ENCODE data around the gene ORM2. TPM values are rescaled to one million over a fixed set of nuclear protein-coding genes. Genes with fewer than 3 reads are reported as not detected.

Gene ORM2
- total and polyA plus RNA-seq, 2 of the 4 experiments (the other 2 are of a cell fraction), result not detected

DNA sequence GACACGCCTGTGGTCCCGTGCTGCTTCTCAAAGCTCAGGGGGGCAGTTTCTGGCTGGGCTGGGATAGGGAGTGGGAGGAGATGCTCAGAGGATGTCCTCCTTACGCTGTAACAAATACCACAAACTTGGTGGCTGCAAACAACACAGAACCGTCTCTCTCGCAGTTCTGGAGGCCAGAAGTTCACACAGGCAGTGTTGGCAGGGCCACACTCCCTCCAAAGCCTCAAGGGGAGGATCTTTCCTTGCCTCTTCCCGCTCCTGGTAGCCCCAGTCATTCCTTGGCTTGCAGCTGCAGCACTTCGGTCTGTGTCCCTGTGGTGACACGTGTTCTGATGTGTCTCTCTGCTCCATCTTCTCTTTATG, 17.2 kb upstream of the ORM2 start:
- no peak for TF ChIP-seq POLR2A (IDR thresholded peaks at IDR 0.05; ENCODE audit: low read depth, low read length)
- no peak for TF ChIP-seq MAZ (IDR thresholded peaks at IDR 0.05; ENCODE audit: borderline replicate concordance, low read depth, low read length)
- no peak for TF ChIP-seq BHLHE40 (IDR thresholded peaks at IDR 0.05; ENCODE audit: low read depth, low read length)
- TF ChIP-seq RFX5 (IDR thresholded peaks at IDR 0.05; ENCODE audit: low read depth, low read length), result no peak
- no peak for TF ChIP-seq CHD1 (IDR thresholded peaks at IDR 0.05; ENCODE audit: low read depth, low read length)
- TF ChIP-seq, protein P1, sequence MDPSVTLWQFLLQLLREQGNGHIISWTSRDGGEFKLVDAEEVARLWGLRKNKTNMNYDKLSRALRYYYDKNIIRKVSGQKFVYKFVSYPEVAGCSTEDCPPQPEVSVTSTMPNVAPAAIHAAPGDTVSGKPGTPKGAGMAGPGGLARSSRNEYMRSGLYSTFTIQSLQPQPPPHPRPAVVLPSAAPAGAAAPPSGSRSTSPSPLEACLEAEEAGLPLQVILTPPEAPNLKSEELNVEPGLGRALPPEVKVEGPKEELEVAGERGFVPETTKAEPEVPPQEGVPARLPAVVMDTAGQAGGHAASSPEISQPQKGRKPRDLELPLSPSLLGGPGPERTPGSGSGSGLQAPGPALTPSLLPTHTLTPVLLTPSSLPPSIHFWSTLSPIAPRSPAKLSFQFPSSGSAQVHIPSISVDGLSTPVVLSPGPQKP (IDR thresholded peaks at IDR 0.05; ENCODE audit: borderline replicate concordance, low read depth, low read length), result no peak
- TF ChIP-seq MXI1 (IDR thresholded peaks at IDR 0.05; ENCODE audit: borderline replicate concordance, low read depth, low read length), result no peak
- TF ChIP-seq CEBPB (IDR thresholded peaks at IDR 0.05; ENCODE audit: low read depth, low read length), result no peak
- Histone ChIP-seq H3K14ac (replicated peaks; ENCODE audit: low read depth, low read length) (no peak overlapping the region), H3K18ac (ENCODE audit: low read depth, low read length) (no peak overlapping the region), H2BK5ac (ENCODE audit: low read depth, low read length, poor library complexity, severe bottlenecking) (no peak overlapping the region), H3K9me1 (ENCODE audit: insufficient read depth, low read length) (peaks cover 9% of the 10 kb centered on the region; the same call in 1 of the 2 replicates), H2AFZ (replicated peaks; ENCODE audit: low read length, poor library complexity) (no peak overlapping the region), H2AK9ac (replicated peaks; ENCODE audit: low read depth, low read length, poor library complexity) (no peak overlapping the region), H4K20me1 (ENCODE audit: insufficient read depth, low read length) (no peaks in the 10 kb centered on the region), H3K79me1 (ENCODE audit: low read depth in 1 of 2, low read length in 2 of 2) (no peaks in the 10 kb centered on the region), H4K91ac (ENCODE audit: insufficient read depth, low read depth, low read length) (no peak overlapping the region), H3K27me3 (ENCODE audit: control insufficient read depth, insufficient read depth, low read length) (no peaks in the 10 kb centered on the region), H2BK120ac (ENCODE audit: low read depth, low read length) (no peak overlapping the region), H2BK20ac (ENCODE audit: low read depth, low read length) (no peak overlapping the region), H3K9me3 (ENCODE audit: control insufficient read depth, insufficient read depth, low read length) (no peaks in the 10 kb centered on the region), H2BK15ac (ENCODE audit: low read depth, low read length) (no peak overlapping the region; the same call in 2 of the 3 replicates), H3K56ac (ENCODE audit: extremely low read depth, insufficient read depth, low read length) (no peak overlapping the region), H2AK5ac (ENCODE audit: low read depth, low read length) (no peak overlapping the region; the same call in 1 of the 2 replicates), H3K4me3 (ENCODE audit: insufficient read depth, low read depth, low read length) (no peak overlapping the region), H4K5ac (ENCODE audit: low read depth, low read length) (no peak overlapping the region), H3K27ac (ENCODE audit: insufficient read depth, low read length) (no peak overlapping the region), H4K8ac (ENCODE audit: low read depth in 2 of 2, low read length in 2 of 2) (no peak overlapping the region), H3K23ac (ENCODE audit: low read depth, low read length) (no peak overlapping the region), H3K9ac (ENCODE audit: low read depth, low read length) (no peak overlapping the region), H3K4ac (ENCODE audit: low read depth, low read length) (no peak overlapping the region), H3K4me1 (ENCODE audit: control insufficient read depth, insufficient read depth, low read length) (peaks cover 2% of the 10 kb centered on the region; the same call in 1 of the 2 replicates), H3K36me3 (ENCODE audit: control insufficient read depth, insufficient read depth, low read length) (peaks cover 13% of the 10 kb centered on the region), H3K4me2 (ENCODE audit: low read depth, low read length) (no peak overlapping the region)
- dilution Hi-C loops (cut with HindIII; ENCODE audit: low sequenced_read_pairs, unreplicated experiment) (no loop called here), intact Hi-C loops (cut with micrococcal nuclease) (no loop called here), in situ Hi-C loops (cut with MboI; ENCODE audit: low sequenced_read_pairs) (no loop called here)
- WGBS, 2 experiments (ENCODE audit: extremely low coverage in 2 of 2, insufficient read length in 1 of 2), result 80% methylated on average over 2 of the region's 8 CpGs; no CpG with 5 or more reads in 1 of the 2 experiments
- BruUV-seq (replicated peaks), result no TSS peak
- DNase-seq (no peak), ATAC-seq (ENCODE audit: low read depth) (no peak)
- CTCF ChIA-PET, result no interaction called here
- POLR2A ChIA-PET (ENCODE audit: unreplicated experiment), result no interaction called here

All from IMR-90 (cell line).